Measurements from ENCODE around the gene GATA1.

GATA1 gene

DNA sequence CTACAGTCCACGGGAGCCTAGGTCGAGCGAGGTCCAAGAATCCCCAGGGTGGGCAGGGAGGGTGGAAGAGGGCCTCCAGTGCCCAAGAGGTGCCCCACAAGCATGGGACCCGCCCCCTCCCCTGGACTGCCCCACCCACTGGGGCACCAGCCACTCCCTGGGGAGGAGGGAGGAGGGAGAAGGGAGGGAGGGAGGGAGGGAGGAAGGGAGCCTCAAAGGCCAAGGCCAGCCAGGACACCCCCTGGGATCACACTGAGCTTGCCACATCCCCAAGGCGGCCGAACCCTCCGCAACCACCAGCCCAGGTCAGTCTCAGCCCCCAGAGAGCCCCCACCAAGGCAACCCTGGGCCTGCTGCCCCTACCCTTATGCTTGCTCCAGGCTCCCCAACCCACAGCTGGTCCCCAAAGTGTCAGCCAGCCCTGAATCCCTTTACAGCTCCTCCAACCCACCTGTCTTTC, at the start of gene GATA1:
Gene GATA1 (plus strand): TSS at position 250 of the 460 bp plus-strand sequence. CDS start 4,520 bp downstream, outside the sequence.
- no peak for DNase-seq

DNA sequence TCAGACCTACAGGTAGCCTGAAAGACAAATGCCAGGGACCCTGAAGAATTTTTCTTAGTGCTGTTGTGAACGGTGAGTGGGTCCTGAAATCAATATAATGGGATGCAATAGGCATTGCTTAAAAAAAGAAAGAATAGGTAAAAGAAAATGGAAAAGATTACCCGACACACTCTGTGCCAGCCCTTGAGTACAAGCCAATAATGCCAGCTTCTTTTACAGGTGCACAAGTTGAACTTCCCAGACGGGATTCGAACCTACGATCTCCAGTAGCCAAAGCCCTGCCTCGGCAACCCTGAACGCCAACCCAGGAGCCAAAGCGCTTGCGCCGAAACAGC, 49.5 kb upstream of the GATA1 start:
- DNase-seq = no peak

DNA sequence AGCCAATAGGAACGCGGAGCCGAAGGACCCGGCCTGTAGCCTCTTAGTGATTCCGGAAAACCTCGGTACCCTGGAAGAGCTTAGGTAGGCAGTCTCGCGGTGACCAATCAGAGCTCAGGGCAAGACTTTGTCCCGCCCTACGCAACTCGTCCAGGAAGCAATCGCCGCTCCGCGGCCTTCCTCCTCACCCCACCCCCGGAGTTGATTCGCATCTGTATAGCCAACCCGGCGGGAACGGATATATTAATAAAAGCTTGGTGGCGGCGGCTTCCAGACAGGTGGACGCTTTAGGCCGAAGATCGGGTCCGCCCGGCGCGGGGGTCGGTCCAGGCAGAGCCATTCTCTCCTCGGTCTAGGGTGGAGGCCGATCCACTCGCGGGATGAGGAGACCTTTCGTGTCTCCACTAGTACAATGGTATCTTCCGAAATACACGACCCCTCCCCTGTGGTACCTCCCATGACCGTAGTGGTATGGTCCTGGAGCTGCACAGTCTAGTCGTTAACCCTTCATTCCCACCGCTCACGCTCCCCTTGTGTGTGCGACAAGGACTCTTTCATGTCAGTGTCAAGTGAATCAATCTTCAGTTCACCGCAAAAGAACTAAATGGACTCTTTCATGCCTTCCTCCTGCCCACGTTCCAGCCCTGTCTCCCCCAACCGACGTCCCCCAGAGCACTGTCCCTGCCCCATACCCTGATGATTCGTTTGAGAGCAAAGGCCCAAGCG, 49.0 kb upstream of the GATA1 start:
- DNase-seq = peak; percentile 98

DNA sequence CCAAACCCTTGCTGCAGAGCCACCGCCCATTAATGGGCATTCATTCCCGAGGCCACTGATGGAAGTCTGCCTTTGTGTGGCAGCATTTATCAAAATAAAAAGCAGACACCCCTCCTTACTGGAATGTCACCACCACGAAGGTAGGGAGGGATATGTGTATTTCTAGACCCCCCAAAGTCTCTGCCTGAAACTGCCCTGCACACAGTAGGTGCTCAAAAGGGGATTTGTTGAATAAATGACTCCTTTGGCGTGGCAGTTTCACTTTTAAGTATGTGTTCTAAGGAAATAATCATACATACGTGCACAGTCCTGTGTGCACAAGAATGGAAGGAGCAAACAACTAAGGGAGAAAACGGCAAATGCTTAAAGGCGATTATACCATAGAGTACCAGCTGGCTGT, 48.5 kb upstream of the GATA1 start:
- DNase-seq = no peak

DNA sequence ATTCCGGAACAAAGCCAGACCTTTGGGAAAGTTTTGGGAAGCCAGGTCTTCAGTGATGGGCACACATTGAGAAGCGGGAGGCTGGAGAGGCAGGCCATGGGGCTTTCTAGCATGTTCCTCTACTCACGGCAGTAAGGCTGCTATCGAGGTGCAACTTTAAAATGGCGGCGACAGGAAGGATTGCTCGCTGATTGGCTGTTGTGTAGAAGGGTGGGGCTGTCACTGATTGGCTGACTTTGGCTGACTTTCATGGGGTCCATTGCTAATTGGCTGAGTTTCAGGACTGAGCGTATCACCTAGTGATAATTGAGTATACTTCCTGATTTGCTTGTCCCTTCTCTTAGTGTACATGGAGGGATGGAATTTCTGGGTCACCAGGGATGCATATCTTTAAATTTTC, 44.6 kb upstream of the GATA1 start:
- no peak for DNase-seq

DNA sequence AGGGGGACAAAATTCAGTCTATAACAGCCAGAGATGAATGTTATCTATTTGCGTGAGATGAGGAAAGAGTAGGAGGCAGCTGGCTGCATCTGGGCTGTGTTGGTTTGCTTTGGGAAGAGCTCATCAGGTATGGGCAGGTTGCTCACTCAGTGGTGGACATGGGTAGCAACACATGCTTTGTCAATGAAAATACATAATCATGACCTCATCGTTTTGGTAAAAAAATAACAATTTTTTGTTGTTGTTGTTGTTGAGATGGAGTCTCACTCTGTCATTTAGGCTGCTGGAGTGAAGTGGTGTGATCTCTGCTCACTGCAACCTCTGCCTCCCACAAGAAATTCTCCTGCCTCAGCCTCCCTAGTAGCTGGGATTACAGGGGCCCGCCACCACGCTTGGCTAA, 41.2 kb upstream of the GATA1 start:
- DNase-seq = no peak

DNA sequence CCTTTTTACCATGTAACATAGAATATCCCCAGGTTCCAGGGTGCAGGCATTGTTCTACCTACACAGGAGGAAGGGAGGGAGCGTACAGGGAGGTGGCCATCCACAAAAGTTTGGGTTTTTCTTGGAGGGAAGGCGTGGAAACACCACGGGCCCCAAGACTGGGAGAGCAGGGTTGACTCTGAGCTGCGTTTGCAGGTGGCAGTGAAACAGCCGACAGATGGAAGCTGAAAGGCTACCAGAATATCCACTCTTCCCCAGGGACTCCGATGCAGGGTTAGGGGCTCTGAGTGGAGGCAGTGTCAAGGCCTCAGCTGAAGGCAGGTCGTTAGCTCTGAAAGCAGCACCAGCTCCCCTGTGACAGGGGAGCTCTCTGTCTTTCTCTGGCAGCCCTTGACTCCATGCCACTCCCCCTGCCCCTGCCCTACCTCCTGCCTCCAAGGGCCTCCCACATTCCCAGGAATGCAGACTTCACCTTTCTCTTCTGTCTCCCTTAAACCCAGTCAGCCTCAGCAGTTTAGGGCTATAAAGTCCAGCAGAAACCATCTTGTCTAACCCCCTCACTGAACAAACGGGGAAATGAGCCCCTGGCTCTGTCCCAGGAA, 38.9 kb upstream of the GATA1 start:
- no peak for DNase-seq

DNA sequence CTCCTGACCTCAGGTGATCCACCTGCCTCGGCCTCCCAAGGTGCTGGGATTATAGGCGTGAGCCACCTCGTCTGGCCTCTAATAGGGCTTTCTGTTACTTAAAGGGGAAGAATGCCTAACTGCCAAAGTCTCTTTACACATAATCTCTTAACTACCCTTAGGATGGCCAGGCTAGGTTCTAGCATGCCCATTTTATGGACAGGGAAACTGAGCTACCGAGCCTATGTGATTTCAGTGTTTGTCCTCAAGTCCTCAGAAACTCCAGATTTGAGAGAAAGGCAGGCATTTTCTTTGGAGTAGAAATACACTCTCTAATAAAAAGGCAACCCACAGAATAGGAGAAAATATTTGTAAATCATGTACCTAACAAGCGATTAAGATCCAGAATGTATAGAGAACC, 37.2 kb upstream of the GATA1 start:
- DNase-seq = no peak

DNA sequence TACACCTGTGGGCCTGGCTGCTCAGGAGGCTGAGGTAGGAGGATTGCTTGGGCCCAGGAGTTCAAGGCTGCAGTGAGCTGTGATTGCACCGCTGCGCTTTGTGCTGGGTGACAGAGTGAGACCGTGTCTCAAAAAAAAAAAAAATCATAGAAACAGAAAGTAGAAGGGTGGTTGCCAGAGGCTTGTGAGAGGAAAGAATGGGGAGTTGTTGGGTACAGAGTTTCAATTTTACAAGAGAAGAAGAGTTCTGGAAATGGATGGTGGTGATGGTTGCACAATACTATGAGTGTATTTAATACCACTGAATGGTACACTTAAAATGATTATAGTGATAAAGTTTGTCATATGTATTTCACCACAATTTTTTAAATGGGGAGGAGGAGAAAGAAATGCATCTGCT, 35.0 kb upstream of the GATA1 start:
- no peak for DNase-seq

DNA sequence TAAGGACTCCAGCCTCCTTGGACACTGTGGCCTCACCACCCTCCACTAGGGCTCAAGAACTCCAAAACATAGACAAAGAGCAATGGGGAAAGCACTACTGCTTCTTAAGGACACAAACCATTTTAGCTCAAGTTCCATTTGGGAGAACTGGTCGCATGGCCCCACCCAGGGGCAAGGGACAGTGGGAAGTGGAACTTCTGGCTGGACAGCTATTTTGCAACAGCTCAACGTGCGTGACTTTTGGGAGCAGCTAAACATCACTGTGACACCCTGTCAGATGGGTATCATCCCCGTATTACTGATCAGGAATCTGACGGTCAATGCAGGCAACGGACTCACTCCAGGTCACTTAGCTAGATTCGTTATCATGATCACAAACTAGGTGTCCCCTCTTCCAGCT, 33.9 kb upstream of the GATA1 start:
- no peak for DNase-seq

DNA sequence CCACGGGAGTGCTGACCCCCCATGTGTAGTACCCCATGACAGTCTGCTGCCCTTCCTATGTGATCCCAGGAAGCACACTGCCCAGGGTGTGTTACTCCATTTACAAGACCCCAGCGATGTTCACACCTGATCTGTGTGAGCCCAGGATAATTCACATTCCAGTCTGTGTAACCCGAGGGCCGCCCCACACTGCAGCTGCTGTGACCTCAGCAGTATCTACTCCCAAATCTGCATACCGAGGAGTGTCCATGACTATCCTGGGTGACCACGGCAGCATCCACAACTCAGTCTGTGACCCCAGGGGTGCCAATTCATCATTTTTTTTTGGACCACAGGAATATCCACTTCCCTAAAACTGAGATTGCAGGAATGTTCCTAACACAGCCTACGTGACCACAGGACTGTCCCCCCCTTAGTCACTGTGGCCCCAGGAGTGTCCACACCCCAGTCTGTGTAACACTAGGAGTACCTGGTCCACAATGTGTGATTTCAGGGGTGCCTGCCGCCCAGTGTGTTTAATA, 32.6 kb upstream of the GATA1 start:
- DNase-seq = no peak

DNA sequence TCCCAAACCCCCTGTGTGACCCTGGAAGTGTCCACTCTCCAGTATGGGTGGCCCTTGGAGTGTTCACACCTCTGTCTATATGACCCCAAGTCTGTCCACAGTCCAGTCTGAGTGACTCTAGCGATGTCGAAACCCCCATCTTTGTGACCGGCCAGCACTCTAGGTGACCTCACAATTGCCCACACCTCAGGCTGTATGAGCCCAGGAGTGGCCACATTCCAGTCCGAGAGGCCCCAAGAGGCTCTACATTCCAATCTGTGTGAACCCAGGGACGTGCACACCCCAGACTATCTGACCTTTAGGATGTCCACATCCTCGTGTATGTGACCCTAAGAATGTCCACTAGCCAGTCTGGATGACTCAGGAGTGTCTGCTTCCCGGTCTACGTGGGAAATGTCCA, 32.2 kb upstream of the GATA1 start:
- no peak for DNase-seq

DNA sequence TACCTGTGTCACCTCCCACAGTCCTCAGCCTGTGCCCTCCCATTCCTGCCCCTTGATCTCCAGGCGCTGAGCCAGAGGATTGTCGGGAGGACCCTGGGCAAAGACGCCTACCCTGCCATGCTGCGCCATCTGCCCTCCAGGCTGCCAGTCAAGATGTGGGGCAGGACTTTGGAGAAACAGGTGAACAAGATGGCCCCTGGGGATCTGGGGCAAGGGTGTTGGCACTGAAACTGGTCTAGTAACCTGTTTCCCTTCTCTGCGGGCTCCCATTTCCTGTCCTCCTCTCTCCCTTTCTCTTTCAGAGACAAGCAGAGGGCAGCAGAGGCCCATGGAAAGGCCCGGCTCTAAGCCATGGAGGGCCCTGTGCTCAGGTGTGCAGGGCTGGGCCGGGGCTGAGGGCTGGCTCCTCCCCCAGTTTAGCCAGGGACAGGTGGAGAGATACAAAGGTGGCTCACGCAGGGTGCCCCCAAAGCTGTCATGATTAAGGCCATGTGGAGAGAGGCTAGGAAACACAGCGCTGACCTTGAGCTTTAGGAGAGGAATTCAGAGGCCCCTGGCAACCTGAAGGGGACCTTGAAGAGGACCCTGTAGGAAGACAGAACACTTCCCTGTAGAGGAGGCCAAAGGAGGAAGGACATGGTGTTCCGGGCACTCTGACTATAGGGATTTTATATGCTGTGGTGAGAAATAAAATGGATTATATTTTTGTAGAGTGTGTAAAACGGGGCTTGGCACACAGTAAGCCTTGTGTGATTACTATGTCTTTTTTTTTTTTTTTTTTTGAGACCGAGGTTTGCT, 24.5 kb upstream of the GATA1 start, which contains the start of gene GLOD5:
Gene GLOD5 (plus strand): TSS at position 74 of the 798 bp plus-strand sequence. CDS start 44 bp downstream, at position 118.
- DNase-seq = peak; percentile 45

DNA sequence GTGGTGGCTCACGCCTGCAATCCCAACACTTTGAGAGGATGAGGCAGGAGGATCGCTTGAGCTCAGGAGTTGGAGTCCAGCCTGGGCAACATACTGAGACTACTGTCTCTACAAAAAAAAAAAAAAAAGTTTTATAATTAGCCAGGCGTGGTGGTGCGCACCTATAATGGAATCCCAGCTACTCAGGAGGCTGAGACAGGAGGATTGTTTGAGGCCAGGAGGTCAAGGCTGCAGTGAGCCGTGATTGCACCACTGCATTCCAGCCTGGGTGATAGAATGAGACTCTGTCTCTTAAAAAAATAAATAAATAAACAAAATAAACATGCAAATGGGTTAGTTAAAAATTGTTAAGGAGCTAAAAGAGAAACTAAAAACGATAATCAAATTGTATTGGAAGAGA, 17.2 kb upstream of the GATA1 start:
- DNase-seq = no peak

DNA sequence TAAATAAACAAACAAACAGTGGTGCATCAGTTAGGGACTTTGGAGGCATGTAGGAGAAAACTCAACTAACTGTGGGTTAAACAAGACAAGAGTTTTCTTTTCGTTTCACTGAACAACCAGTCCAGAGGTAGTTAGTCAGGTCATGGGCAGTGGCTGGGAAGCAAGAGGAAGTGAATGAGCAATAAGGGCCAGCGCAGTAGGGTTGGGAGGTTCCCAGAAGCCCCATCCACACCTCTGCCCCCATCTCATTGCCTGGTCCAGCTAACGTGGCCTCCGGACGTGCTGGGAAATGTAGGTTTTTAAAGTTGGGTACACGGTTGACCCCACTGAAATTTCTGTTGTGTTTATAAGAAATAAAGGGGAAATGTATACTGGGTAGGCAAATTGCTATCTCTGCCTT, 16.1 kb upstream of the GATA1 start:
- DNase-seq = no peak

DNA sequence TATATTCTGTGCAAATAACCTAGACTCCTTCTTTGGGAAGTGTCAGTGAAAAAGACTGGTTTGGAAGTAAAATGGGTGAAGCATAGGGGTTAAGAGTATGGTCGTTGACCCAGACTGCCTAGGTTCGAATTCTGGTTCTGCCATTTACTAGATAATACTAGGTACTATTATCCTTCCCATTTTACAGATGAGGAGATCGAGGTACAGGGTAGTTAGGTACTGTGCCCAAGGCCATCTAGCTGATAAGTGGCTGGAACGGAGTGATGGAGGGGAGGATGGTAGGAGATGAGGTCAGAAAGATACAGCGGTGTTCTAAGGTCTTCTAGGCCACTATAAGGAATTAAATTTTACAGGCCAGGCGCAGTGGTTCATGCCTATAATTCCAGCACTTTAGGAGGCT, 13.8 kb upstream of the GATA1 start:
- no peak for DNase-seq

DNA sequence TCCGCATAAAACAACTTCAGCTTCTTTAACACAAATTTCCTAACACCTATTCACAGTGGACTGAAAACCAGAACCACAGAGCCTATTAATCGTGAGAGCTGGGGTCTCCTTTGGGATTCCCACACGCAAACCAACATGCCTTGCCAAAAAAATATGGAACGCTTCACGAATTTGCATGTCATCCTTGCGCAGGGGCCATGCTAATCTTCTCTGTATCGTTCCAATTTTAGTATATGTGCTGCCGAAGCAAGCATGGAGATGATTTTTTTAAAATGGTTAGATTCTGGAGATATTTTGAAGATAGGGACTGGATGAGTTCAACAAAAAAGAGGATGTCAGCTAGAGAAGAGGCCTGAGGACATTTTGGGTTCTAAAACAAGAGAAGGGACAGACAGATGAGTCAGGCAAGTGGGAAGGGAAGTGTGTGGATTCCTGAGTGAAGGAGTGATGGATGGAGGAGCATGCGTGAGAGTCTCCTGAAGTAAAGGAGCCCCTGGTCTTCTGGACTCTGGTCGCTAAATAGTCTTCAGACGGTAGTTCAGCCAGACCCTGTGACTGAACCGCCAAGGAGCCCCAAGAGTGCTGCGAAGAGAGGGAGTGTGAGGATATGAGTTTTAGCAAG, 9.5 kb upstream of the GATA1 start:
- no peak for DNase-seq

DNA sequence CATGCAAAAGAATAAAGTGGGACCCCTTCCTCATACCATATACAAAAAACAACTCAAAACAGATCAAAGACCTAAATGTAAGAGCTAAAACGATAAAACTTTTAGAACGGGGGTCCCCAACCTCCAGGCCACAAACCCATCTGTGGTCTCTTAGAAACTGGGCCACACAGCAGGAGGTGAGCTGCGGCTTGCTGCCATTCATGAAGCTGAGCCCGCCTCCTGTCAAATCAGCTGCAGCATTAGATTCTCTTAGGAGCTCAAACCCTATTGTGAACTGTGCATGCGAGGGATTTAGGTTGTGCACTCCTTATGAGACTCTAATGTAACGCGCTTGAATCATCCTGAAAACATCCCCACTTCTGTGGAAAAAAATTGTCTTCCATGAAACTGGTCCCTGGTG, 7.0 kb upstream of the GATA1 start:
- no peak for DNase-seq

DNA sequence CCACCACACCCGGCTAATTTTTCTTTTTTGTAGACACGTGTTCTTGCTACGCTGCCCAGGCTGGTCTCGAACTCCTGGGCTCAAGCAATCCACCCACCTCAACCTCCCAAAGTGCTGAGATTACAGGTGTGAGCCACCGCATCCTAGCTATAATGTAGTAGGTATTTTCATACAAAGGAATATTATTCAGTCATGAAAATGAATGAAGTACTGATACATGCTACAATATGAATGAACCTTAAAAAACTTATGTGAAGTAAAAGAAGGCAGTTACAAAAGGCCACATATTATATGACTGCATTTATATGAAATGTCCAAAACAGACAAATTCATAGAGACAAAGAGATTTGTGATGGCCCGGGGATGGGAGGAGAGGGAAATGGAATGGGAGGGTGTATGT, 4.7 kb upstream of the GATA1 start:
- no peak for DNase-seq

DNA sequence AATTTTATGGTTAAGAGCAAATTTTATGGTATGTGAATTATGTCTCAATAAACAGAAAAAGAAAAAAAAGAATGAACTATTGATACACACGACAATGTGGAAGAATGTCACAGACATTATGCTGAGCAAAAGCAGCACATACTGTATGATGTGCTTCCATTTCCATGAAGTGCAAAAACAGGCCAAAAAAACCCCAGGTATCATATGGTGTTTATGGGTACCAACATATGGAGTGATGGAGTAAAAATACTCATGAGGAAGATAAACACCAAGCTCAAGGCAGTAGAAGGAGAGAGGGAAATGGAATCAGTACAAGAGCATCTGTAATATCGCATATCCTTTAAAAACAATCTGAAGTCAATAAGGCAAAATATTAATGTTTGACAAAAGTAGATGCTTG, 4.2 kb upstream of the GATA1 start:
- DNase-seq = no peak

DNA sequence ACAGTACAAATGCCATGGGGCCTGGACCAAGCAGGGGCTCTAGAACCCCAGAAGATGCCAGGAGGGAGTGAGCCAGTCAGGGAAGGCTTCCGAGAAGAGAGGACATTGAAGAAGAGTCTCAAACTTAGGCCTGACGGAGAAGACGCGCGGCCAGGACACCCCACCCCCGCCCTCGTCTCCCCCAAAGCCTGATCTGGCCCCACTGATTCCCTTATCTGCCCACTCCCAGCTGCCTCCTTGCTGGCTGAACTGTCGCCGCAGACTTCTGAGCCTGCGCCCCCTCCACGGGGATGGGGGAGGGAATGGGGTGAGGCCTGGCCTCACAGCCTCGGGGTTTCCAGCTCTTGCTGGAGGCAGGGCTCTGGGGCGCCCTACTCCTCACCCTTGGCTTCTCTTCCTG, 3.6 kb upstream of the GATA1 start:
- no peak for DNase-seq

DNA sequence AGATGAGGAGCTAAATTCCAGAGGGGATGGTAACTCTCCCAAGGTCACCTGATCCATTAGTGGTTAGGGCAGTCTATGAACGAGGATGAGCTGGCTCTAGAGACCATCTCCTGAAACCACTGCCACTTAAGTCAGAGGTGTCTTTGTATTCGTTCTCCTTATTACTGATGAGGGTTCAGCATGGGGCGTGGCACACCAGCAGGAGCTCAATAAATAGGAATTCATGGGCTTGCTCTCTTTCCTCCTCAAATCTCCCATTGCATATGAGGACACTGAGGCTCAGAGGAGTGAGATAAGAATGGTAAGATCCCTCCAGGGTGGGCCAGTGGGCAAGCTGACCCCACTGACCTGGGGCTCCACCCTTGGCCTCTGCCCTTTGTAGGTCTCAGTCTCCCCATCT, 1.7 kb upstream of the GATA1 start:
- DNase-seq = no peak

DNA sequence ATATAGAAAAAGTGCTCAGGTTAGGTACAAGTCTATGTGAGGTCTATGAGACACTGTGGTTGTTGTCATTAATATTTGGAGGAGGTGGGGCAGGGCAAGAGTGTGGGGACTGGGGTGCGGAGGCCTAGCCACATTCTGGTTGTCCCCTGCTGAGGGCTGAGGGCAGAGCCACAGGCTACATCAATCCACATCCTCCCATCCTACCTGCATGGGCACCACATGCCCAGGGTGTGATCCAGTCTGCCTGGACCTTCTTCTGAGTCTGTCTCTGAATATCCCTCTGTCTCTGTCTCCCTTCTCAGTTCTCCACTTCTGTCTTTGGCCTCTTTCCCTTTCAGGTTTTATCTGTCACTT, 1.2 kb upstream of the GATA1 start:
- no peak for DNase-seq
